Measurements from ENCODE around the gene L3MBTL1. TPM values are rescaled to one million over a fixed set of nuclear protein-coding genes. Genes with fewer than 3 reads are reported as not detected.

L3MBTL1 gene
- total and polyA plus RNA-seq, 2 donors (not counting 1 experiment from before 2014, with no cell fraction given): 1.5 to 10.7 TPM

DNA sequence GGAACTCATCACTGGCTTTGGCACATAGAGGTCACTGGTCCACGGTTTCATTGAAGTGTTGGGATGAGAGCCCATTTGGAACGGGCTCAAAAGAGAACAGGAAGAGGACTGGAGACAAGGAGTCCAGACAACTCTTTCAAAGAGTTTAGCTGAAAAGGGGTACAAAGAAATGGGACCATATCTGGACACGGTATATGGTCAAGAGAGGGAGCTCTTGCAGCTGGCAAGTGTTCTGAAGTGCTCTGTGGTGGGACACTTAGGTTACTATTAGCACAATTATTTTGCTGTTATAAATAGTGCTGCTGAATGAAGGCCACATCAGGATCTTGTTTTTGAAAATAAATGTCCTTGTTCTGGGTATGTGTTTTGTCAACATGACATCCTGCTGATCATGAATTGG lies 55.9 kb downstream of the L3MBTL1 start:
- Histone ChIP-seq H3K4me2 (ENCODE audit: extremely low read depth, insufficient read depth, low read length) (no peak overlapping the region), H3K36me3 (ENCODE audit: control insufficient read depth, insufficient read depth, low read length) (no peaks in the 10 kb centered on the region), H3K9me3 (ENCODE audit: control insufficient read depth, insufficient read depth, low read depth, low read length) (no peaks in the 10 kb centered on the region), H3K9ac (ENCODE audit: insufficient read depth, low read length) (no peak overlapping the region), H3K27ac (ENCODE audit: insufficient read depth, low read length) (no peak overlapping the region), H4K20me1 (ENCODE audit: control insufficient read depth, extremely low read depth, insufficient read depth, low read length) (no peaks in the 10 kb centered on the region), H2AFZ (ENCODE audit: low read length) (no peak overlapping the region), H3K27me3 (ENCODE audit: control insufficient read depth, insufficient read depth, low read length) (no peaks in the 10 kb centered on the region), H3K79me2 (ENCODE audit: control insufficient read depth, insufficient read depth, low read length) (no peaks in the 10 kb centered on the region), H3K4me1 (ENCODE audit: control insufficient read depth, extremely low read depth, insufficient read depth, low read length) (no peaks in the 10 kb centered on the region), H3K4me3 (replicated peaks in 1 of 4; ENCODE audit: control extremely low read depth in 1 of 4, insufficient read depth in 1 of 4, low read depth in 3 of 4, low read length in 4 of 4) (no peak overlapping the region)
- peak in 1 of 2 donors; percentile 45 for DNase-seq (ENCODE audit: low read depth in 2 of 2)
- TF ChIP-seq, protein P1, sequence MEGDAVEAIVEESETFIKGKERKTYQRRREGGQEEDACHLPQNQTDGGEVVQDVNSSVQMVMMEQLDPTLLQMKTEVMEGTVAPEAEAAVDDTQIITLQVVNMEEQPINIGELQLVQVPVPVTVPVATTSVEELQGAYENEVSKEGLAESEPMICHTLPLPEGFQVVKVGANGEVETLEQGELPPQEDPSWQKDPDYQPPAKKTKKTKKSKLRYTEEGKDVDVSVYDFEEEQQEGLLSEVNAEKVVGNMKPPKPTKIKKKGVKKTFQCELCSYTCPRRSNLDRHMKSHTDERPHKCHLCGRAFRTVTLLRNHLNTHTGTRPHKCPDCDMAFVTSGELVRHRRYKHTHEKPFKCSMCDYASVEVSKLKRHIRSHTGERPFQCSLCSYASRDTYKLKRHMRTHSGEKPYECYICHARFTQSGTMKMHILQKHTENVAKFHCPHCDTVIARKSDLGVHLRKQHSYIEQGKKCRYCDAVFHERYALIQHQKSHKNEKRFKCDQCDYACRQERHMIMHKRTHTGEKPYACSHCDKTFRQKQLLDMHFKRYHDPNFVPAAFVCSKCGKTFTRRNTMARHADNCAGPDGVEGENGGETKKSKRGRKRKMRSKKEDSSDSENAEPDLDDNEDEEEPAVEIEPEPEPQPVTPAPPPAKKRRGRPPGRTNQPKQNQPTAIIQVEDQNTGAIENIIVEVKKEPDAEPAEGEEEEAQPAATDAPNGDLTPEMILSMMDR (conservative IDR thresholded peaks at IDR 0.05 in 1 of 2, IDR thresholded peaks at IDR 0.05 in 1 of 2; ENCODE audit: low read depth in 1 of 2, low read length in 2 of 2): peak in 1 of 2 donors; percentile 34
- no peak for TF ChIP-seq EZH2 (IDR thresholded peaks at IDR 0.05; ENCODE audit: low read length, missing control alignments)

DNA sequence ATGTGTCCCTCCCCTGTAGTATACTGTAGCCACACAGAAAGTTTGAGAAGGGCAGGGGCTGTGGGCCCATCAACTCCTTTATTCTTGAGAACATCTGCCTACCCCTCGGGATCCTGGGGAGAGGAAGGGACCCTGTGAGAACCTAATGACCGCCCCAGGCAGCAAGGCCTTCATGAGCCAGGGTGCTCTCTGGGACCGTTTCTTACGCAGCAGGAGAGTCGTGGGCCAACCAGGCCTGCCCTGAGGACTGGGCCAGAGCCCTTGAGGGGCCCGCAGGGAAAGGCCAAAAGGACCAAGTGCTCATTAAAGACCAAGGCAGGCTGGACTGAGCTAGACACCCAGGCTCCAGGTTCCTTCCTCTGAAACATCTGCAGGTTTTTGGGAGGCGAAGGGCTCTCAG lies 56.5 kb downstream of the L3MBTL1 start:
- Histone ChIP-seq H3K79me2 (ENCODE audit: control insufficient read depth, insufficient read depth, low read length) (no peaks in the 10 kb centered on the region), H3K4me3 (replicated peaks in 1 of 4; ENCODE audit: control extremely low read depth in 1 of 4, insufficient read depth in 1 of 4, low read depth in 3 of 4, low read length in 4 of 4) (no peak overlapping the region), H3K36me3 (ENCODE audit: control insufficient read depth, insufficient read depth, low read length) (no peaks in the 10 kb centered on the region), H3K4me1 (ENCODE audit: control insufficient read depth, extremely low read depth, insufficient read depth, low read length) (no peaks in the 10 kb centered on the region), H2AFZ (ENCODE audit: low read length) (no peak overlapping the region), H3K9ac (ENCODE audit: insufficient read depth, low read length) (no peak overlapping the region), H3K27ac (ENCODE audit: insufficient read depth, low read length) (no peak overlapping the region), H3K9me3 (ENCODE audit: control insufficient read depth, insufficient read depth, low read depth, low read length) (no peaks in the 10 kb centered on the region), H3K4me2 (ENCODE audit: extremely low read depth, insufficient read depth, low read length) (no peak overlapping the region), H3K27me3 (ENCODE audit: control insufficient read depth, insufficient read depth, low read length) (no peaks in the 10 kb centered on the region), H4K20me1 (ENCODE audit: control insufficient read depth, extremely low read depth, insufficient read depth, low read length) (no peaks in the 10 kb centered on the region)
- TF ChIP-seq EZH2 (IDR thresholded peaks at IDR 0.05; ENCODE audit: low read length, missing control alignments): no peak
- DNase-seq (ENCODE audit: low read depth in 2 of 2): no peak

DNA sequence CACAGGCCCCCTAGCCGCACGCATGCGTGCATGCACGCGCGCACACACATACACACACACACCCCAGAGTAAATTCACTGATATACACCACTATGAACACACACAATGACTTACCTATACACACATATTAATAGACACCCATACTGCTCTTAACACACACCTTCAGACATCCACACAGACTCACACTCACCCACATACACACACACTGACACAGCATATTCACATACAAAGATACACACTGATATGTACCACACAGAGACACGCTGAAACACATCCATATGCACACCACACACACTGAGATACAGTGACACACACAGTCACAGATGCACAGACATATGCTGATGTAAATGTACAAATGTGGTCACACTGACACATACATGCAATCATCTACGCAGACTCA lies 57.0 kb downstream of the L3MBTL1 start:
- H3K4me3 ChIP-seq (replicated peaks in 1 of 4; ENCODE audit: control extremely low read depth in 1 of 4, insufficient read depth in 1 of 4, low read depth in 3 of 4, low read length in 4 of 4): no peak overlapping the region
- H3K4me2 ChIP-seq (ENCODE audit: extremely low read depth, insufficient read depth, low read length): no peak overlapping the region
- no peaks in the 10 kb centered on the region for H3K9me3 ChIP-seq (ENCODE audit: control insufficient read depth, insufficient read depth, low read depth, low read length)
- H3K27ac ChIP-seq (ENCODE audit: insufficient read depth, low read length): no peak overlapping the region
- DNase-seq (ENCODE audit: low read depth in 2 of 2): no peak
- H3K79me2 ChIP-seq (ENCODE audit: control insufficient read depth, insufficient read depth, low read length): no peaks in the 10 kb centered on the region
- H4K20me1 ChIP-seq (ENCODE audit: control insufficient read depth, extremely low read depth, insufficient read depth, low read length): no peaks in the 10 kb centered on the region
- no peaks in the 10 kb centered on the region for H3K4me1 ChIP-seq (ENCODE audit: control insufficient read depth, extremely low read depth, insufficient read depth, low read length)
- no peaks in the 10 kb centered on the region for H3K36me3 ChIP-seq (ENCODE audit: control insufficient read depth, insufficient read depth, low read length)
- TF ChIP-seq, protein P1 (conservative IDR thresholded peaks at IDR 0.05 in 1 of 2, IDR thresholded peaks at IDR 0.05 in 1 of 2; ENCODE audit: low read depth in 1 of 2, low read length in 2 of 2): no peak
- no peak for TF ChIP-seq EZH2 (IDR thresholded peaks at IDR 0.05; ENCODE audit: low read length, missing control alignments)
- no peak overlapping the region for H3K9ac ChIP-seq (ENCODE audit: insufficient read depth, low read length)
- H2AFZ ChIP-seq (ENCODE audit: low read length): no peak overlapping the region
- no peaks in the 10 kb centered on the region for H3K27me3 ChIP-seq (ENCODE audit: control insufficient read depth, insufficient read depth, low read length)

All from fibroblast of lung (primary cell).